ENCODE measurements around the gene TRMT112. TPM values are rescaled to one million over a fixed set of nuclear protein-coding genes. Genes with fewer than 3 reads are reported as not detected.
A peak's percentile ranks its signal among the peaks of the same experiment; 100 is the strongest.

Gene TRMT112
- polyA plus RNA-seq, 1 donor from 2014 or later = 335 TPM

DNA sequence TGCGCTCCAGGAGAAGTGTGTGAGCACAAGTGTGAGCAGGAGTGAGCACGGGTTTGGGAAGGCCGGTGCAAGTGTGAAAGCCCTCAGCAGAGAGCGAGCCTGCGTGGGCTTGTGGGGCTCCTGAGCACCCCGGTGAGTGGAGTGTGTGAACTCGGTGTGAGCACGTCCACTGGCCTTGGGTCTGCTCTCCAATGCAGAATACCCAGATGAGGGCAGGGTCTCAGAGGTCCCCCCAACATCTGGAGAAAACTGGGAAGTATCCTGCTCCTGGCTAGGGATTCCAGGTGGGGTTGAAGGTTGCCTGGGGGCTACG lies 10.8 kb downstream of the TRMT112 start (continued):
- TF ChIP-seq EP300 (conservative IDR thresholded peaks at IDR 0.05; ENCODE audit: poor library complexity, severe bottlenecking) (no peak), TAF1 (IDR thresholded peaks at IDR 0.05; ENCODE audit: low read depth) (no peak)

DNA sequence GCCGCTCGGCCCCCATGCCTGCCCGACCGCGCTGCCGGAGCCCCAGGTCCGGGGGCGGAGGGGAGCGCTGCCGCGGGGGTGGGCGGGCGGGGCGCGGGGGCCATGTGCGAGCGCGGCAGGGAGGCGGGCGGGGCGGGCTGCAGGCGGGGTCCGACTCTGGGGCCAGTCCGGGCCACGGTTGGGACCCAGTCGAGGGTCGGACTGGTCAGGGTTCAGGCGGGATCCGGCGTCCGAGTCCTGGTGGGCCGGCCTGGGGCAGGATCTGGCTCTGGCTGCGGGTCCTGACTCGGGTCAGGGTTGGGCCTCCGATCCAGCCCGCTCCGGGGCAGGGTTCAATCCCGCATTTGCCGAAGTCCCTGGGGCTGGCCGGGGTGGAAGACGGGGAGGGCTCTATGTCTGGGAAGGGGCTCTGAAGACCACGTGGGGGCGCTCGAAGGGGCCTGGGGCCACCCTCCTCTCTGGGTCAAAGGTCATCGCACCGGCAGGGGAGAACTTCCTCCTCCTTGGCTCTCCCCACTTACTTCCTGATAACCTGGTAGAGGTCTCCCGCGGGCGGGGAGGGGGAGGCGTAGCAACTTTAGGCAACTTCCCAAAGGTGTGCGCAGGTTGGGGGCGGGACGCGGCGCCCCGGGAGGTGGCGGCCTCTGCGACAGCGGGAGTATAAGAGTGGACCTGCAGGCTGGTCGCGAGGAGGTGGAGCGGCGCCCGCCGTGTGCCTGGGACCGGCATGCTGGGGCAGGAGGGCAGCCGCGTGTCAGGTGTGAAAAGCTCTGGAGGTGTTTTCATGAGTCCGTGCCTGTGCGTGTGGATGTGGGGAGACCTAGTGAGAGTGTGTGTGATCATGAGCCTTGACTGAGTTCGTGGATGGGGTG lies 11.4 kb downstream of the TRMT112 start:
- Histone ChIP-seq H3K36me3 (ENCODE audit: insufficient read depth, low read length) (no peaks in the 10 kb centered on the region), H2AFZ (ENCODE audit: low read depth, low read length) (no peak overlapping the region), H3K27ac (ENCODE audit: low read length) (peak overlapping the region; percentile 61), H3K9ac (ENCODE audit: low read length) (peak overlapping the region; percentile 75), H3F3A (ENCODE audit: insufficient read depth, low read length, poor library complexity, severe bottlenecking) (no peaks in the 10 kb centered on the region), H3K79me2 (replicated peaks; ENCODE audit: insufficient read depth, low read length) (peaks cover 10% of the 10 kb centered on the region), H3K27me3 (ENCODE audit: insufficient read depth, low read depth, low read length) (peaks cover 11% of the 10 kb centered on the region), H3K9me2 (ENCODE audit: insufficient read depth, low read length) (no peaks in the 10 kb centered on the region), H3K4me2 (ENCODE audit: low read length) (peak overlapping the region; percentile 56), H4K20me1 (ENCODE audit: insufficient read depth) (peaks cover 6% of the 10 kb centered on the region), H3K9me3 (ENCODE audit: low read length) (no peaks in the 10 kb centered on the region), H3K4me3 (ENCODE audit: low read length) (peak overlapping the region; percentile 78)
- TF ChIP-seq SMC3 (conservative IDR thresholded peaks at IDR 0.05; ENCODE audit: poor library complexity) (peak; percentile 46), EZH2 (IDR thresholded peaks at IDR 0.05; ENCODE audit: borderline replicate concordance, insufficient read depth, low read length, poor library complexity, severe bottlenecking) (no peak)
- TF ChIP-seq, protein P1, sequence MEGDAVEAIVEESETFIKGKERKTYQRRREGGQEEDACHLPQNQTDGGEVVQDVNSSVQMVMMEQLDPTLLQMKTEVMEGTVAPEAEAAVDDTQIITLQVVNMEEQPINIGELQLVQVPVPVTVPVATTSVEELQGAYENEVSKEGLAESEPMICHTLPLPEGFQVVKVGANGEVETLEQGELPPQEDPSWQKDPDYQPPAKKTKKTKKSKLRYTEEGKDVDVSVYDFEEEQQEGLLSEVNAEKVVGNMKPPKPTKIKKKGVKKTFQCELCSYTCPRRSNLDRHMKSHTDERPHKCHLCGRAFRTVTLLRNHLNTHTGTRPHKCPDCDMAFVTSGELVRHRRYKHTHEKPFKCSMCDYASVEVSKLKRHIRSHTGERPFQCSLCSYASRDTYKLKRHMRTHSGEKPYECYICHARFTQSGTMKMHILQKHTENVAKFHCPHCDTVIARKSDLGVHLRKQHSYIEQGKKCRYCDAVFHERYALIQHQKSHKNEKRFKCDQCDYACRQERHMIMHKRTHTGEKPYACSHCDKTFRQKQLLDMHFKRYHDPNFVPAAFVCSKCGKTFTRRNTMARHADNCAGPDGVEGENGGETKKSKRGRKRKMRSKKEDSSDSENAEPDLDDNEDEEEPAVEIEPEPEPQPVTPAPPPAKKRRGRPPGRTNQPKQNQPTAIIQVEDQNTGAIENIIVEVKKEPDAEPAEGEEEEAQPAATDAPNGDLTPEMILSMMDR (IDR thresholded peaks at IDR 0.05; ENCODE audit: poor library complexity, severe bottlenecking) = peak; percentile 66

DNA sequence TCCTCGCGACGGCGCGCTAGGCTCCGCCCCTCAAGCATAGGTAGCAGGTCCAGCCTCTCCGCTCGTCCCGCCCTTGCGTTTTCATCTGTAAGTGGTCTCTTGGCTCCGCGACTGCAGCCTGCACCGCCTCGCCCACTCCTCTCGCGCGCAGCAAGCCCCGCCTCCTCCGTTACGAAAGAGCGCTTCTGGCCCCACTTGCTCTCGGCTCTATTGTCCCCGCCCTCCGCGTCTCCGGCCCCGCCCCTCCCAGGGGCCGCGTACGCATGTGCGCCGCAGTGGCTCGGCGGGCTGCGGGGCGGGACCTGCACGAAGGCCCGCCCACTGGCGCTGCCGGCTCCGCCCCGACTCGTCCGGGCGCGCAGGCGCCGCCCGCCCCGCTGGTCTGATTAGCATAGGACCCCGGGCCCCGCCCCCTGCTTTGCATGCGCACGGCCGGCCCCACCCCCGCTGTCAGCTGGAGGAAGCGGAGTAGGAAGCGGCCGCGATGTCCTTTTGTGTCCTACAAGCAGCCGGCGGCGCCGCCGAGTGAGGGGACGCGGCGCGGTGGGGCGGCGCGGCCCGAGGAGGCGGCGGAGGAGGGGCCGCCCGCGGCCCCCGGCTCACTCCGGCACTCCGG lies 12.2 kb downstream of the TRMT112 start, which contains the start of gene ESRRA:
ESRRA (plus strand) TSS at position 450 of the 616 bp plus-strand sequence. CDS start 1,656 bp downstream, outside the sequence.
- Histone ChIP-seq H3K9me3 (ENCODE audit: low read length) (no peaks in the 10 kb centered on the region), H2AFZ (ENCODE audit: low read depth, low read length) (peak within 1 kb of the TSS; percentile 15), H4K20me1 (ENCODE audit: insufficient read depth) (peaks cover 6% of the 10 kb centered on the region), H3K27me3 (ENCODE audit: insufficient read depth, low read depth, low read length) (peaks cover 18% of the 10 kb centered on the region), H3K27ac (ENCODE audit: low read length) (peak within 1 kb of the TSS; percentile 80), H3K4me2 (ENCODE audit: low read length) (peak within 1 kb of the TSS; percentile 56), H3K4me3 (ENCODE audit: low read length) (peak within 1 kb of the TSS; percentile 85), H3K79me2 (replicated peaks; ENCODE audit: insufficient read depth, low read length) (peaks cover 10% of the 10 kb centered on the region), H3K9me2 (ENCODE audit: insufficient read depth, low read length) (no peaks in the 10 kb centered on the region), H3K9ac (ENCODE audit: low read length) (peak within 1 kb of the TSS; percentile 75), H3K36me3 (ENCODE audit: insufficient read depth, low read length) (no peaks in the 10 kb centered on the region), H3F3A (ENCODE audit: insufficient read depth, low read length, poor library complexity, severe bottlenecking) (no peaks in the 10 kb centered on the region)
- TF ChIP-seq RAD21 (conservative IDR thresholded peaks at IDR 0.05) (no peak), SMC3 (conservative IDR thresholded peaks at IDR 0.05; ENCODE audit: poor library complexity) (no peak), TAF1 (IDR thresholded peaks at IDR 0.05; ENCODE audit: low read depth) (peak; percentile 17), EZH2 (IDR thresholded peaks at IDR 0.05; ENCODE audit: borderline replicate concordance, insufficient read depth, low read length, poor library complexity, severe bottlenecking) (no peak), EP300 (conservative IDR thresholded peaks at IDR 0.05; ENCODE audit: poor library complexity, severe bottlenecking) (no peak), MXI1 (conservative IDR thresholded peaks at IDR 0.05; ENCODE audit: poor library complexity, severe bottlenecking) (no peak), POLR2AphosphoS5 (IDR thresholded peaks at IDR 0.05) (peak; percentile 80)
- TF ChIP-seq, protein P1 (IDR thresholded peaks at IDR 0.05; ENCODE audit: poor library complexity, severe bottlenecking) = no peak
- TF ChIP-seq, protein P2, sequence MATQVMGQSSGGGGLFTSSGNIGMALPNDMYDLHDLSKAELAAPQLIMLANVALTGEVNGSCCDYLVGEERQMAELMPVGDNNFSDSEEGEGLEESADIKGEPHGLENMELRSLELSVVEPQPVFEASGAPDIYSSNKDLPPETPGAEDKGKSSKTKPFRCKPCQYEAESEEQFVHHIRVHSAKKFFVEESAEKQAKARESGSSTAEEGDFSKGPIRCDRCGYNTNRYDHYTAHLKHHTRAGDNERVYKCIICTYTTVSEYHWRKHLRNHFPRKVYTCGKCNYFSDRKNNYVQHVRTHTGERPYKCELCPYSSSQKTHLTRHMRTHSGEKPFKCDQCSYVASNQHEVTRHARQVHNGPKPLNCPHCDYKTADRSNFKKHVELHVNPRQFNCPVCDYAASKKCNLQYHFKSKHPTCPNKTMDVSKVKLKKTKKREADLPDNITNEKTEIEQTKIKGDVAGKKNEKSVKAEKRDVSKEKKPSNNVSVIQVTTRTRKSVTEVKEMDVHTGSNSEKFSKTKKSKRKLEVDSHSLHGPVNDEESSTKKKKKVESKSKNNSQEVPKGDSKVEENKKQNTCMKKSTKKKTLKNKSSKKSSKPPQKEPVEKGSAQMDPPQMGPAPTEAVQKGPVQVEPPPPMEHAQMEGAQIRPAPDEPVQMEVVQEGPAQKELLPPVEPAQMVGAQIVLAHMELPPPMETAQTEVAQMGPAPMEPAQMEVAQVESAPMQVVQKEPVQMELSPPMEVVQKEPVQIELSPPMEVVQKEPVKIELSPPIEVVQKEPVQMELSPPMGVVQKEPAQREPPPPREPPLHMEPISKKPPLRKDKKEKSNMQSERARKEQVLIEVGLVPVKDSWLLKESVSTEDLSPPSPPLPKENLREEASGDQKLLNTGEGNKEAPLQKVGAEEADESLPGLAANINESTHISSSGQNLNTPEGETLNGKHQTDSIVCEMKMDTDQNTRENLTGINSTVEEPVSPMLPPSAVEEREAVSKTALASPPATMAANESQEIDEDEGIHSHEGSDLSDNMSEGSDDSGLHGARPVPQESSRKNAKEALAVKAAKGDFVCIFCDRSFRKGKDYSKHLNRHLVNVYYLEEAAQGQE (IDR thresholded peaks at IDR 0.05; ENCODE audit: borderline replicate concordance) = peak; percentile 32
